ENCODE data around the gene AMELY. TPM values are rescaled to one million over a fixed set of nuclear protein-coding genes. Genes with fewer than 3 reads are reported as not detected.

Gene AMELY
- total RNA-seq, 1 donor from 2014 or later: not detected

GRCh38 chrY:6947695-6948094 lies 36.1 kb upstream of the AMELY start:
- no peaks in the 10 kb centered on the region for H3K27me3 ChIP-seq (ENCODE audit: insufficient read depth, low read length)

DNA sequence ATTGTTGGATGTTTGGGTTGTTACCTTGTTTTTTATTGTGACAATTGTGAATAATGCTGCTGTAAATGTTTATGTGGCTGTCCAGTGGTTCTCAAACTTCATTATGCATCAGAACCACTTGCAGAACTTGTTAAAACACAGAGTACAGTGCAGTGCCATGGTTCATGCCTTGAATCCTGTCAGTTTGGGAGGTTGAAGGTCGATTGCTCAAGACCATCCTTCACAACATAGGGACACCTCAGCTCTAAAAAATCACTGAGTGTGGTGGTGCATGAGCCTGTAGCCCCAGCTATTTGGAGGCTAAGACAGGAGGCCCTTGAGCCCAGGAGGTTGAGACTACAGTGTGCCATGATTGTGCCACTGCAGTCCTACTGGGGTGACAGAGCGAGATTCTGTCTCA lies 23.9 kb upstream of the AMELY start:
- FAIRE-seq (no peak), DNase-seq (ENCODE audit: low read depth) (no peak)
- H3K4me2 ChIP-seq (ENCODE audit: low read length): no peak overlapping the region
- no peak for TF ChIP-seq CTCF (IDR thresholded peaks at IDR 0.05; ENCODE audit: insufficient read depth, low read depth, low read length)
- TF ChIP-seq EZH2 (IDR thresholded peaks at IDR 0.05; ENCODE audit: insufficient read depth, low read length): no peak
- H3K27me3 Mint-ChIP-seq (ENCODE audit: low read depth, unreplicated experiment): no peaks in the 10 kb centered on the region
- no peaks in the 10 kb centered on the region for H4K20me1 ChIP-seq (ENCODE audit: insufficient read depth, low read length)
- H3K9me3 ChIP-seq (ENCODE audit: insufficient read depth, low read depth, low read length): no peaks in the 10 kb centered on the region
- H3K9ac ChIP-seq (ENCODE audit: low read length): no peak overlapping the region
- no peak overlapping the region for H3K4me3 Mint-ChIP-seq (ENCODE audit: unreplicated experiment)
- peaks cover 2% of the 10 kb centered on the region for H3K9me3 Mint-ChIP-seq (ENCODE audit: unreplicated experiment)
- H3K79me2 ChIP-seq (ENCODE audit: insufficient read depth, low read length): no peaks in the 10 kb centered on the region
- H3K27me3 ChIP-seq (ENCODE audit: insufficient read depth, low read length): no peaks in the 10 kb centered on the region
- H3K36me3 ChIP-seq (ENCODE audit: insufficient read depth, low read length): no peaks in the 10 kb centered on the region
- H3K27ac Mint-ChIP-seq (ENCODE audit: unreplicated experiment): no peak overlapping the region
- no peak overlapping the region for H2AFZ ChIP-seq (ENCODE audit: low read depth, low read length)
- no peak overlapping the region for H3K27ac ChIP-seq (ENCODE audit: low read depth, low read length)
- no peak overlapping the region for H3K4me3 ChIP-seq (ENCODE audit: insufficient read depth, low read depth, low read length)
- H3K4me1 Mint-ChIP-seq (ENCODE audit: low read depth, unreplicated experiment): no peaks in the 10 kb centered on the region
- H3K4me1 ChIP-seq (ENCODE audit: insufficient read depth, low read length): no peaks in the 10 kb centered on the region
- H3K36me3 Mint-ChIP-seq (ENCODE audit: low read depth, unreplicated experiment): no peaks in the 10 kb centered on the region

More at GRCh38 chrY:6947695-6948094, 36.1 kb upstream of the AMELY start:
- no peak for DNase-seq (ENCODE audit: low read depth)
- Histone ChIP-seq H3K27ac (ENCODE audit: low read depth, low read length) (no peak overlapping the region), H3K4me1 (ENCODE audit: insufficient read depth, low read length) (no peaks in the 10 kb centered on the region), H3K4me3 (ENCODE audit: insufficient read depth, low read depth, low read length) (no peak overlapping the region), H3K4me2 (ENCODE audit: low read length) (no peak overlapping the region), H3K9ac (ENCODE audit: low read length) (no peak overlapping the region), H3K36me3 (ENCODE audit: insufficient read depth, low read length) (no peaks in the 10 kb centered on the region), H3K79me2 (ENCODE audit: insufficient read depth, low read length) (no peaks in the 10 kb centered on the region), H3K9me3 (ENCODE audit: insufficient read depth, low read depth, low read length) (no peaks in the 10 kb centered on the region), H4K20me1 (ENCODE audit: insufficient read depth, low read length) (no peaks in the 10 kb centered on the region), H2AFZ (ENCODE audit: low read depth, low read length) (no peak overlapping the region)
- FAIRE-seq: no peak
- Mint-ChIP-seq H3K4me3 (ENCODE audit: unreplicated experiment) (no peak overlapping the region), H3K36me3 (ENCODE audit: low read depth, unreplicated experiment) (no peaks in the 10 kb centered on the region), H3K9me3 (ENCODE audit: unreplicated experiment) (no peaks in the 10 kb centered on the region), H3K27ac (ENCODE audit: unreplicated experiment) (no peak overlapping the region), H3K4me1 (ENCODE audit: low read depth, unreplicated experiment) (no peaks in the 10 kb centered on the region), H3K27me3 (ENCODE audit: low read depth, unreplicated experiment) (no peaks in the 10 kb centered on the region)
- TF ChIP-seq EZH2 (IDR thresholded peaks at IDR 0.05; ENCODE audit: insufficient read depth, low read length) (no peak), CTCF (IDR thresholded peaks at IDR 0.05; ENCODE audit: insufficient read depth, low read depth, low read length) (no peak)

- Mint-ChIP-seq H3K27ac (ENCODE audit: unreplicated experiment) (no peak overlapping the region), H3K27me3 (ENCODE audit: low read depth, unreplicated experiment) (no peaks in the 10 kb centered on the region)
- H3K27me3 ChIP-seq (ENCODE audit: insufficient read depth, low read length): no peaks in the 10 kb centered on the region
Measured at GRCh38 chrY:6931779-6932396, 20.3 kb upstream of the AMELY start.

More at GRCh38 chrY:6931779-6932396, 20.3 kb upstream of the AMELY start:
- H3K9ac ChIP-seq (ENCODE audit: low read length): no peak overlapping the region
- no peaks in the 10 kb centered on the region for H3K9me3 ChIP-seq (ENCODE audit: insufficient read depth, low read depth, low read length)
- no peak overlapping the region for H3K4me3 Mint-ChIP-seq (ENCODE audit: unreplicated experiment)
- no peak overlapping the region for H3K27ac ChIP-seq (ENCODE audit: low read depth, low read length)
- no peaks in the 10 kb centered on the region for H3K36me3 ChIP-seq (ENCODE audit: insufficient read depth, low read length)
- H3K9me3 Mint-ChIP-seq (ENCODE audit: unreplicated experiment): no peaks in the 10 kb centered on the region
- no peaks in the 10 kb centered on the region for H4K20me1 ChIP-seq (ENCODE audit: insufficient read depth, low read length)
- no peaks in the 10 kb centered on the region for H3K4me1 Mint-ChIP-seq (ENCODE audit: low read depth, unreplicated experiment)
- H3K4me1 ChIP-seq (ENCODE audit: insufficient read depth, low read length): no peaks in the 10 kb centered on the region
- no peak overlapping the region for H3K4me3 ChIP-seq (ENCODE audit: insufficient read depth, low read depth, low read length)
- FAIRE-seq (no peak), DNase-seq (ENCODE audit: low read depth) (no peak)
- no peak overlapping the region for H3K4me2 ChIP-seq (ENCODE audit: low read length)
- no peak overlapping the region for H2AFZ ChIP-seq (ENCODE audit: low read depth, low read length)
- TF ChIP-seq CTCF (IDR thresholded peaks at IDR 0.05; ENCODE audit: insufficient read depth, low read depth, low read length) (no peak), EZH2 (IDR thresholded peaks at IDR 0.05; ENCODE audit: insufficient read depth, low read length) (no peak)
- H3K36me3 Mint-ChIP-seq (ENCODE audit: low read depth, unreplicated experiment): no peaks in the 10 kb centered on the region
- H3K79me2 ChIP-seq (ENCODE audit: insufficient read depth, low read length): no peaks in the 10 kb centered on the region

Measured in astrocyte (in vitro differentiated cells and primary cell).